GM12874 (cell line): ENCODE measurements around the gene KRTAP3-1.

Source experiments
- TF ChIP-seq, protein P1 (sequence below): IDR thresholded peaks from 2 replicates; pipeline ENCODE4 v1.5.1; 2011; ENCODE audit warnings: low read depth, mild to moderate bottlenecking, control low read depth, low read length, moderate library complexity; ENCODE audit not compliant: insufficient read depth

The KRTAP3-1 gene

GRCh38 chr17:41026715-41027471 lies 18.0 kb upstream of the KRTAP3-1 start, which contains the start of gene KRTAP1-5:
TSS of gene KRTAP1-5 (minus strand) at chr17:41027208. CDS start at chr17:41027155, 53 bp downstream.
- TF ChIP-seq, protein P1, sequence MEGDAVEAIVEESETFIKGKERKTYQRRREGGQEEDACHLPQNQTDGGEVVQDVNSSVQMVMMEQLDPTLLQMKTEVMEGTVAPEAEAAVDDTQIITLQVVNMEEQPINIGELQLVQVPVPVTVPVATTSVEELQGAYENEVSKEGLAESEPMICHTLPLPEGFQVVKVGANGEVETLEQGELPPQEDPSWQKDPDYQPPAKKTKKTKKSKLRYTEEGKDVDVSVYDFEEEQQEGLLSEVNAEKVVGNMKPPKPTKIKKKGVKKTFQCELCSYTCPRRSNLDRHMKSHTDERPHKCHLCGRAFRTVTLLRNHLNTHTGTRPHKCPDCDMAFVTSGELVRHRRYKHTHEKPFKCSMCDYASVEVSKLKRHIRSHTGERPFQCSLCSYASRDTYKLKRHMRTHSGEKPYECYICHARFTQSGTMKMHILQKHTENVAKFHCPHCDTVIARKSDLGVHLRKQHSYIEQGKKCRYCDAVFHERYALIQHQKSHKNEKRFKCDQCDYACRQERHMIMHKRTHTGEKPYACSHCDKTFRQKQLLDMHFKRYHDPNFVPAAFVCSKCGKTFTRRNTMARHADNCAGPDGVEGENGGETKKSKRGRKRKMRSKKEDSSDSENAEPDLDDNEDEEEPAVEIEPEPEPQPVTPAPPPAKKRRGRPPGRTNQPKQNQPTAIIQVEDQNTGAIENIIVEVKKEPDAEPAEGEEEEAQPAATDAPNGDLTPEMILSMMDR, result no peak

DNA sequence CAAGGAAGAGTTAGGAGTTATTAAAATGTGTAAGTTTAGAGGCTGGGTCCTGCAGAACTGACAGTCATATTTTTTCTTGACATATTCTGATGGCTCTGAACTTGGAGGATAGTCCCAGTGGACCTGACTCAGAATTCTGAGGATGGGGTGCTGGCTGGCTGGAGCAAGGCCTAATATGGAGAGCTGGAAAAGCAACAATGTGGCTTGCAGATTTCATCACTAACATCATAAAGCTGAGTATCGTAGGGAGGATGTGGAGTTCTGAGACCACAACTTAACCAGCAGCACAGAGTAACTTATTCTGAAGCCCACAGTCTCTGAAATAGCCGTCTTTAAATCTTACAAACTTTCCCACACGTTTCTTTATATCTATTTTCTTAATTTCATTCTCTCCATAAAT lies 15.8 kb upstream of the KRTAP3-1 start:
- TF ChIP-seq, protein P1, result no peak

DNA sequence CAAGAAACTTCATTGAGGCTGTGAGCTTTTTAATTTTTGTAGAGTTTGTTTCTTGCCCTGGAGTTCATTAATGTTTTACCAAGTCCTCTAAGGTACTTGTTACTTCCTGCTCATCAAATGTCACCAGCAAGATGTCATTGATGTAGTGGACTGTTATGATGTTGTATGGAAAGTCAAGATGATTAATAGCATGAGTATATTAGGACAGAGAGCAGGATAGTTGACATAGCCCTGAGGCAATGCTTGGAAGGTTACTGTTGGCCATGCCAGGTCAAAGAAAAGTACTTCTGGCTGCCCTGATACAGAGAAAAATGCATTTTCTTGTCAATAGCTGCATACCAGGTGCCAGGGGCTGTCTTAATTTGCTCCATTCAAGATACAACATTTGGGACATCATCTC lies 11.4 kb upstream of the KRTAP3-1 start:
- TF ChIP-seq, protein P1, result no peak

DNA sequence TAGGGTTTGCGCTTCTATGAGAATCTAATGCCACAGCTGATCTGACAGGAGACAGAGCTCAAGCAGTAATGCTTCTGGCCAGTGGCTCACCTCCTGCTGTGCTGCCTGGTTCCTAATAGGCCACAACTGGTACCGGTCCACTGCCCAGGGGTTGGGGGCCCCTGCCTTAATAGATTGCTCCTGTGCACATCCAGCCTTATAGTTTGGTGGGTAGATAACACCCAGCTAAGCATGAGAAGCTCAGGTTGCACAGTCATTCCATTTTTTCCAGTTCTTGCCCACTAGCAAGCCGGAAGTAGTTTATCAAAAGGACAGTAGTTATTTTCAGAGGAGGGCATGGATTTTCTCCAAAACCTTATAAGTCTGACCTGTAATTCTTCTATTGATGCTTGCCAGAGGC lies 10.5 kb upstream of the KRTAP3-1 start:
- TF ChIP-seq, protein P1, result no peak

DNA sequence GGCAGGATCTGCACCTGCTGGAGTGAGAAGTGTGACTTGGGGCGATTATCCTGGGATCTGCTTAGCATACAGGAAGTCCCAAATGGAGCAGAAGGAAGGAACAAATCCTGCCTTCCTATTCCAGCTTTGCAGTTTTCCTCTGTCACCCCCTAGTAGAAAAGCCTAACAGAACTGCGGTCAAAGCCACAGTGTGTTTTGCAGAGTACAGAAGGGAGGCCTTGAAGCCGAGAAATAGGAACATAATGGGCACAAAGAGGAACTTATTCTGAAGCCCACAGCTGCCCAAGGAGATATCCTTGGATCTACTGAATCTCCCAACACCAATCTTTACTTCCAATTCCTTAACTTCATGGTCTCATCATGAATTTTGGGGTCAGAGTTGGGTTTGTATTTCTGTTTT lies 9.6 kb upstream of the KRTAP3-1 start:
- TF ChIP-seq, protein P1, result no peak

DNA sequence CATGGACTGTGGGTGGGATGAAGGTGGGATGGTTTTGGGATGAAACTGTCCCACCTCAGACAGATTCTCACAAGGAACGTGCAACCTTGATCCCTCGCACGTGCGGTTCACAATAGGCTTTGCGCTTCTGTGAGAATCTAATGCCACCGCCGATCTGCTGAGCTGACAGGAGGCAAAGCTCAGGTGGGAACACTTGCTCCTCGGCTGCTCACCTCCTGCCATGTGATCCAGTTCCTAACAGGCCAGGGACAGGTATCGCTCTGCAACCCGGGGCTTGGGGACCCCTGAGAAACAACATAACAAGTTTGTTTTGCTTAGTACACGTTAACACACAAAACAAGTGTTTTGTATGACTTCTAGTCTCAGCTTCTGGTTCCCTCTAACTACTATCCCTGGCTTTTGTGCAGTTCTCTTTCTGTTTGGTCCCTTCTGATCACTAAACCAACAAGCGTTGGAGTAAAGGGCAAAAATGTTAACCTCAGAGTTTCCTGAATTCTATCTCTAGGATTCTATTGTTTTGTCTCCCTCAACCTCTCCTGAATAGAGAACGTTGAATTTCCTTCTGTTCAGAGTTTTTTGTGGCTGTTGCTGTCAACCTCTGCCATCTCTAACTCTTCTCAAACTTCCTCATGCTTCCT lies 7.8 kb upstream of the KRTAP3-1 start:
- TF ChIP-seq, protein P1, result no peak

- TF ChIP-seq, protein P1, result no peak
Measured at GRCh38 chr17:41015454-41015853, 6.5 kb upstream of the KRTAP3-1 start.
